Testis (tissue), 2 donors: Measurements from ENCODE around the gene SPG7.
A peak's percentile ranks its signal among the peaks of the same experiment; 100 is the strongest.

Source experiments
- CTCF ChIP-seq, 3 experiments: fragments of 450-650 bp in 2 of 3; fragments of 200-600 bp in 1 of 3; sonication (generic) in 1 of 3; IDR thresholded peaks; one replicate each; pipeline ENCODE4 v1.5.1; 2016 to 2019; ENCODE audit warnings: antibody characterized with exemption in 3 of 3, mild to moderate bottlenecking in 2 of 3, moderate library complexity in 1 of 3
- POLR2A ChIP-seq: fragments of 450-650 bp; IDR thresholded peaks from one replicate; pipeline ENCODE4 v1.6.1; 2017; ENCODE audit warnings: antibody characterized with exemption, mild to moderate bottlenecking, moderate library complexity

DNA sequence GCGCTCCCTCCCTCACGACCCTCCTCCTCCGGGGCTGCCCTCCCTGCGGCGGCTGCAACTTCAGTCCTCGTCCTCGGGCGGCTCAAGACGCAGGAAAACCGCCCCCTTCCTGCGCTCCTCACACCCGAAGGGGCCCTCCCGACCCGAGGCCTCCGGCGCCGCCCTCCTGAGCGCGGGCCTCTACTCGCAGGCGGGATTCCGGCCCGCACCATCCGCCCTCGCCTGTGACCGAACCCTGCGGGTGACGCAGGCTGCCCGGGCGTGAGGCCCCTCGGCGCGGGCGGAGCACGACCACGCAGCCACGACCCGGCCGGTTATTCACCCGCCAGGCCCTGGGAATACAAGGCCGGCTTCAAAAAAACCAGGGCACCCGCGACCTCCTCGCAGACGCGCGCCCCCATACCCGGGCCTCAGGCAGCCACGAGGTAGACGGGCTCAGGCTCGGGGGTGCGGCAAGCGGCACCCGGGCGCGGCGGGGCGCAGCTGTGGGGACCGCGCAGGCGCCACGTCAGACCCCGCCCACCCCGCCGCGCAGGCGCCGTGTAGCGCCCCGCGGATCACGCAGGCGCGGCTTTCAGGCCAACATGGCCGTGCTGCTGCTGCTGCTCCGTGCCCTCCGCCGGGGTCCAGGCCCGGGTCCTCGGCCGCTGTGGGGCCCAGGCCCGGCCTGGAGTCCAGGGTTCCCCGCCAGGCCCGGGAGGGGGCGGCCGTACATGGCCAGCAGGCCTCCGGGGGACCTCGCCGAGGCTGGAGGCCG, at the start of gene SPG7:
- no peak for TF ChIP-seq CTCF (IDR thresholded peaks at IDR 0.05)
- TF ChIP-seq POLR2A, result peak; percentile 39
